Right lobe of liver (tissue), 6 donors: ENCODE data around the gene SIMC1. TPM values are rescaled to one million over a fixed set of nuclear protein-coding genes. Genes with fewer than 3 reads are reported as not detected.
"Not testable (repeated sequence)": the region's sequence is repeated elsewhere in the genome, so short reads cannot be mapped to it uniquely, and the experiment has no call there.

ENCODE experiments used
- ATAC-seq, 4 donors: fragments of 200-7000 bp; cut with Tn5 transposase; one replicate each; pipeline ENCODE4 v1.9.1; 2020; ENCODE audit warnings: mild to moderate bottlenecking in 4 of 4, moderate library complexity in 4 of 4
- DNase-seq, 3 donors: peaks; one replicate each; pipeline ENCODE4 v3.0.0-alpha.2; 2020
- H3K27ac ChIP-seq, 3 donors: fragments of 200-600 bp; one replicate each; pipeline ENCODE4 v1.8.0; 2022
- H3K27me3 ChIP-seq, 2 donors: fragments of 200-600 bp; one replicate each; pipeline ENCODE4 v1.8.0; 2022
- H3K36me3 ChIP-seq, 4 donors: fragments of 200-600 bp; sonication (generic) in 1 of 4; one replicate each; pipeline versions ENCODE4 v1.5.1 to v1.8.0; 2017 to 2022; ENCODE audit warnings: control low read depth in 1 of 4
- H3K4me1 ChIP-seq, 4 donors: fragments of 200-600 bp; sonication (generic) in 1 of 4; one replicate each; pipeline versions ENCODE4 v1.5.1 to v1.8.0; 2017 to 2022; ENCODE audit warnings: control low read depth in 1 of 4
- H3K4me3 ChIP-seq, 3 donors: fragments of 200-600 bp; one replicate each; pipeline ENCODE4 v1.8.0; 2022
- H3K9me3 ChIP-seq, 4 donors: fragments of 200-600 bp; sonication (generic) in 1 of 4; one replicate each; pipeline versions ENCODE4 v1.5.1 to v1.8.0; 2017 to 2022; ENCODE audit warnings: control low read depth in 1 of 4
- WGBS: methylation state at CpG from one replicate; pipeline ENCODE4 v1.1.6; 2018; ENCODE audit warnings: low coverage, low lambda C conversion rate; ENCODE audit not compliant: insufficient coverage; ENCODE audit errors: missing lambda C conversion rate; 5-methylcytosine and 5-hydroxymethylcytosine counted together
- intact Hi-C, 2 donors: fragments of 100-400 bp; cut with DNase I; formaldehyde crosslinking; loops; one replicate each; pipeline versions ENCODE4 v1.11.2 to v1.14.1; 2022
- total RNA-seq, 6 experiments: library from RNA; depleted of rRNA in 2 of 6; stranded (reverse); fragments of >200 nt in 2 of 6; fragmentation: NEBNext Ultra II Directional in 3 of 6; extraction: Animal tissue kit (Norgen Biotek cat#: 25700) in 3 of 6; gene quantifications; one replicate each; pipeline versions ENCODE4 v1.1.0 to v1.2.4, GENCODE V29; 2016 to 2023
- TF ChIP-seq, protein P1 (sequence below), 4 donors: fragments of 200-600 bp in 3 of 4; fragments of 450-650 bp in 1 of 4; IDR thresholded peaks; one replicate each; pipeline versions ENCODE4 v1.5.1 to v1.8.0; 2016 to 2022; ENCODE audit warnings: antibody characterized with exemption in 4 of 4, mild to moderate bottlenecking in 2 of 4
- donor health status: DM: no; HTN: yes; CAD: no.
- donor health status: DM: no; HTN: no; CAD: no.
- donor health status: DM: no; HTN: no; CAD: no.
- donor health status: DM: no; HTN: yes; CAD: no.
- donor health status: DM: no; HTN: yes; CAD: no.

SIMC1 gene
- total RNA-seq, 6 experiments from 2014 or later: 7.0 to 21.7 (median 11.2) TPM

DNA sequence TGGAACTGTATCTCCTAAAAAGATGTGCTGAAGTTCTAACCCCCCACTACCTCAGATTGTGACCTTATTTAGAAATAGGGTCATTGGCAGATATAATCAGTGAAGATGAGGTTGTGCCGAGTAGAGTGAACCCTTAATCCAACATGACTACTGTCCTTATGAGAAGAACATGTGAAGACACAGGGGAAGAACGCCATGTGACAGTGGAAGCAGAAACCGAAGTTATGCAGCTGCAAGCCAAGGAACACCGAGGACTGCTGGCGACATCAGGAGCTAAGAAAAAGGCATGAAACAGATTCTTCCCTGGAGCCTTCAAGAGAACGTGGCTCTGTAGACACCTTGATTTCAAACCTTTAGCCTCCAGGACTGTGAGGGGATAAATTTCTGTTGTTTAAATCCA, 6.8 kb downstream of the SIMC1 start:
- H3K27me3 ChIP-seq, H3K27ac ChIP-seq, H3K9me3 ChIP-seq, H3K4me1 ChIP-seq, H3K36me3 ChIP-seq, DNase-seq, ATAC-seq, H3K4me3 ChIP-seq, intact Hi-C loops: not testable (repeated sequence)
- WGBS: 54% methylated on average over 4 of the region's 6 CpGs

- H3K27me3 ChIP-seq, DNase-seq, H3K36me3 ChIP-seq, H3K4me3 ChIP-seq, H3K4me1 ChIP-seq, intact Hi-C loops, ATAC-seq, H3K9me3 ChIP-seq, H3K27ac ChIP-seq: not testable (repeated sequence)
- 73% methylated on average over 5 of the region's 5 CpGs for WGBS
Measured at GRCh38 chr5:176245489-176245888, 7.3 kb downstream of the SIMC1 start.

GRCh38 chr5:176250691-176251090, 12.5 kb downstream of the SIMC1 start:
- not testable (repeated sequence) for ATAC-seq
- 100% methylated on average over 1 of the region's 2 CpGs for WGBS

GRCh38 chr5:176252171-176252570, 13.9 kb downstream of the SIMC1 start:
- H3K4me3 ChIP-seq, intact Hi-C loops, H3K36me3 ChIP-seq, DNase-seq, H3K27me3 ChIP-seq, H3K27ac ChIP-seq, H3K9me3 ChIP-seq, ATAC-seq: not testable (repeated sequence)
- H3K4me1 ChIP-seq: peaks cover 0 to 13% (median 4%) of the 10 kb centered on the region in 4 donors
- no CpG with 5 or more reads among the region's 36 CpGs for WGBS

More at GRCh38 chr5:176250691-176251090, 12.5 kb downstream of the SIMC1 start:
- H3K9me3 ChIP-seq, intact Hi-C loops, H3K4me3 ChIP-seq, H3K36me3 ChIP-seq, H3K27me3 ChIP-seq, DNase-seq: not testable (repeated sequence)
- Histone ChIP-seq H3K27ac (peak overlapping the region in 2 of 3 donors; percentile 53 to 58), H3K4me1 (peaks cover 0 to 13% (median 4%) of the 10 kb centered on the region in 4 donors)

DNA sequence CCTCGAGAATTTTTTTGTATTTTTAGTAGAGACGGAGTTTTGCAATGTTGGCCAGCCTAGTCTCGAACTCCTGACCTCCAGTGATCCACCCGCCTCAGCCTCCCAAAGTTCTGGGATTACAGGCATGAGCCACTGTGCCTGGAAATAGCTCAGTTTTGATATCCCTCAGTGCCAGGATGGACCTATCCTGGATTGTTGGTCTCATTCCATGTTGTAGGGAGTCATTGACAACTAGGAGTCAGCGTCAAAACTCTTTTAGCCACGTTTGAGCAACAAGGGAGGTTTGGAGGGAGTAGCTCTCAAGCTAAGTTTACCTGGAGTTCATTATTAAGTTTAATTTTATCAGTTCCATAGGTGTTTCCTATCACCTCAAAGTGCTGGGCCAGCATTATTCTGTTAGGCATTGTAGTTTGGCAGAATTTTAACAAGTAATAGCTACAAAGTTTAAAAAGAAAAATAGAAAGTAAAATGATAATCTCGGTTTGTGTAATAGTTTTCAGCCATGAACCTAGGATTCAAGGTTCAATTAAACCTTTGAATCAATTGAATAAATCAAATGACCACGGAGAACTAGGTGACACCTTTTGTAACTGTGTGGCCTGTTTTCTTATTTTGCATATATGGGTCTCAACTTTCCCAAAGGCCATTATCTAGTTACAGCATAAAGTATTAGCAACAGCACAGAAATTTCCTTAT, 15.3 kb downstream of the SIMC1 start:
- peaks cover 0 to 13% (median 4%) of the 10 kb centered on the region in 4 donors for H3K4me1 ChIP-seq
- H3K27me3 ChIP-seq, H3K9me3 ChIP-seq, DNase-seq, H3K36me3 ChIP-seq, intact Hi-C loops: not testable (repeated sequence)
- 30% methylated on average over 8 of the region's 8 CpGs for WGBS
- peak; percentile 61 to 75 (median 68) for ATAC-seq
- H3K27ac ChIP-seq: peak overlapping the region in 2 of 3 donors; percentile 84 to 86
- peak overlapping the region in 1 of 3 donors; percentile 7 for H3K4me3 ChIP-seq

DNA sequence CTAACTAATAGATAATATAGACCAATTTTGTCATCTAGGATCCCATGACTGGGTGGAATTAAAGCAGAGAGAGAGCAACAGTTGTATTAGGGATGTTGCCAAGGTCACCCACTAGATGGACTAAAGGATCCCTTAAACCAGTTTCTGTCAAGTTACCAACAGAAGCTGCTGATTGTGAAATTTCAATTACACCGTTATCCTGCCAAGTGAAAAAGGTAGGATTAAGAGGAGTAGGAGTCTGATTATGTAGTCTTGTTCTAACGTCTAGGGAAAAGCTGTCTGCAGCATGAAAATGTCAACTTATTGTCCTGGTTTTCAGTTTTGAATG, 15.8 kb downstream of the SIMC1 start:
- not testable (repeated sequence) for H3K9me3 ChIP-seq

DNA sequence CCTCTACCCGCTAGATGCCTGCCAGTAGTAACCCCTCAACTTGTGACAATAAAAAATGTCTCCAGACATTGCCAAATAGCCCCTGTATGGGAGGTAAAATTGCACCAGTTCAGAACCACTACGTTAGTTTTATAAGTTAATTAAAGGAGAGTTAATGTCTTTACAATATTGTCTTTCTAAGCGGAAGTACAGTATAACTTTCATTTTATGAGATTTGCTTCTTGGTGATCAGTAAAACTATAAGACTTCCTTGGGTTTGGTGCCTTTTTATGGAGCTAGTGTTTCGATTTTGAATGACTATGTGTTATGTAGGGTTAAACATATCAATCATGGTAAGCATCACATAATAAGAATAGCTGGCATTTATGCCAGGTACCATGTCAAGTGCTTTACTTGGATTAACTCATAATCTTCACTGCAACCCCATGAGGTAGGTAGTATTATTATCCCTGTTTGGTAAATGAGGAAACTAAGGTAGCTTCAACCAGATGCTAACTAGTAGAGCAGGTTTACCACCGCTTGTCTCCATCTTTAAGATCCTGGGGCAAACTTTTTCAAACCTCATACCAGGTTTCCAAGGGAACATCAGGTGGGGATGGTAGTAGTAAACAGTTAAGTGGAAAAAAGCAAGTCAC, 19.8 kb downstream of the SIMC1 start:
- H3K36me3 ChIP-seq, DNase-seq, ATAC-seq, H3K9me3 ChIP-seq, intact Hi-C loops, H3K4me3 ChIP-seq, H3K27me3 ChIP-seq, H3K4me1 ChIP-seq, H3K27ac ChIP-seq: not testable (repeated sequence)
- 90% methylated on average over 4 of the region's 5 CpGs for WGBS

More for the DNA sequence above, 15.8 kb downstream of the SIMC1 start:
- TF ChIP-seq, protein P1, sequence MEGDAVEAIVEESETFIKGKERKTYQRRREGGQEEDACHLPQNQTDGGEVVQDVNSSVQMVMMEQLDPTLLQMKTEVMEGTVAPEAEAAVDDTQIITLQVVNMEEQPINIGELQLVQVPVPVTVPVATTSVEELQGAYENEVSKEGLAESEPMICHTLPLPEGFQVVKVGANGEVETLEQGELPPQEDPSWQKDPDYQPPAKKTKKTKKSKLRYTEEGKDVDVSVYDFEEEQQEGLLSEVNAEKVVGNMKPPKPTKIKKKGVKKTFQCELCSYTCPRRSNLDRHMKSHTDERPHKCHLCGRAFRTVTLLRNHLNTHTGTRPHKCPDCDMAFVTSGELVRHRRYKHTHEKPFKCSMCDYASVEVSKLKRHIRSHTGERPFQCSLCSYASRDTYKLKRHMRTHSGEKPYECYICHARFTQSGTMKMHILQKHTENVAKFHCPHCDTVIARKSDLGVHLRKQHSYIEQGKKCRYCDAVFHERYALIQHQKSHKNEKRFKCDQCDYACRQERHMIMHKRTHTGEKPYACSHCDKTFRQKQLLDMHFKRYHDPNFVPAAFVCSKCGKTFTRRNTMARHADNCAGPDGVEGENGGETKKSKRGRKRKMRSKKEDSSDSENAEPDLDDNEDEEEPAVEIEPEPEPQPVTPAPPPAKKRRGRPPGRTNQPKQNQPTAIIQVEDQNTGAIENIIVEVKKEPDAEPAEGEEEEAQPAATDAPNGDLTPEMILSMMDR (IDR thresholded peaks at IDR 0.05): peak in 2 of 4 donors; percentile 8 to 16
- DNase-seq, H3K36me3 ChIP-seq, H3K27me3 ChIP-seq, H3K4me3 ChIP-seq, intact Hi-C loops: not testable (repeated sequence)
- peaks cover 0 to 13% (median 4%) of the 10 kb centered on the region in 4 donors for H3K4me1 ChIP-seq
- peak; percentile 89 to 93 (median 90) for ATAC-seq
- 18% methylated on average over 2 of the region's 2 CpGs for whole genome bisulfite sequencing
- H3K27ac ChIP-seq: peak overlapping the region in 2 of 3 donors; percentile 84 to 86

GRCh38 chr5:176260682-176261081, 22.5 kb downstream of the SIMC1 start:
- intact Hi-C loops: not testable (repeated sequence)
- WGBS: 96% methylated on average over 4 of the region's 5 CpGs

DNA sequence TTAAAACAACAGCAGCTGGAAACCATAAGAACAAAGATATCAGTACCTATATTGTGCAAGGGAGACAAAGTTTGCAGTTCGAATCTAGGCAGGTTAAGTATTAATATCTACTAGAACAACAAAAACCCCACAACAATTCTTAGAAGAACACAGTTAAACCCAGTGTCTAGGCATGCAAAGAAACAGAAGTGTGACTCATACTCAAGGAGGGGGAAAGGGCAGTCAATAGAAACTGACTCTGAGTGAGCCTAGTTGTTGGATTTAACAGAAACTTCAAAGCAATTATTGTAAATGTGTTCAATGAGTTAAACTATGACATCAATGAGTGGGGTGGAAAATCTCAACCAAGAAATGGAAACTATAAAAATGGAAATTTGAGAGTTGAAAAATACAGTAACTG, 28.2 kb downstream of the SIMC1 start:
- intact Hi-C loops, ATAC-seq, H3K4me1 ChIP-seq, H3K9me3 ChIP-seq, H3K27ac ChIP-seq, H3K36me3 ChIP-seq, H3K4me3 ChIP-seq, H3K27me3 ChIP-seq, DNase-seq: not testable (repeated sequence)
- WGBS: no CpG with 5 or more reads among the region's 1 CpG

More at GRCh38 chr5:176260682-176261081, 22.5 kb downstream of the SIMC1 start:
- H3K9me3 ChIP-seq, ATAC-seq, H3K27me3 ChIP-seq, H3K4me1 ChIP-seq, H3K36me3 ChIP-seq, DNase-seq, H3K4me3 ChIP-seq, H3K27ac ChIP-seq: not testable (repeated sequence)

GRCh38 chr5:176289018-176289417, 50.8 kb downstream of the SIMC1 start:
- intact Hi-C loops, H3K9me3 ChIP-seq, H3K27me3 ChIP-seq, ATAC-seq, H3K4me3 ChIP-seq, H3K4me1 ChIP-seq, H3K36me3 ChIP-seq, DNase-seq, H3K27ac ChIP-seq: not testable (repeated sequence)
